ENCODE data around the gene USH2A.
A peak's percentile ranks its signal among the peaks of the same experiment; 100 is the strongest.

USH2A gene

DNA sequence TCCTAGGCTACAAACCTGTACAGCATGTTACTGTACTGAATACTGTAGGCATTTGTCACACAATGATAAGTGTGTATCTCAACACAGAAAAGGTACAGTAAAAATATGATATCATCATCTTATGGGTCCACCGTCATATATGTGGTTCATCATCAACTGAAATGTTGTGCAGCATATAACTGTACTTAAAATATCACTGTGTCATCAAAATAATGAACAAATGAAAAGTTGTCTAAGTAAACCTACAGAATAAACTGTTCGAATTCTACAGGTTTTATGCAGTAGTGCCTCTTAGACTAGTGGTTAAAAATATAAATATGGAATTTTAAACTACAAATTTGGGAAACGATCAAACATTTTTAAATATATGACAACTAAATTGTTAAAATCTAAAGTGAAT is 527.4 kb downstream of the USH2A start:
- DNase-seq: no peak

DNA sequence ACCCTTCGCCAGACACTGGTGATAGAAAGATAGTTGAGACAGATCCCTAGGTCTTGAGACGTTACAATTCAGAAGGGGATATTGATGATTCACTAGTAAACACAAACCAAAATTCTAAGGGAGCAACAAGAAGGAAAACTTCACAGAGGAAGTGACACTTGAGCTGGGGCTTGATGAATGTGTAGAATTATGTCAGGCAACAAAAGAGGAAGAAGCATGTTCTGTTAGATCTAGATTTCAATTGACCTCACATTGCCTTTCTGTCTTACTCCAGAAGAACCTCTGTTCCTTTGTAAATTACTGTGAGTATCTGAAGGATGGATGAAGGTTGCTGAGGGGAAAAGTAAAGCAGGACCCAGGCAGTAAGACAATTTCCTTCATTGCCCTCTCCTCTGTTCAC is 528.0 kb downstream of the USH2A start:
- no peak for DNase-seq

GRCh38 chr1:215894617-215895016 is 528.6 kb downstream of the USH2A start:
- DNase-seq: no peak

GRCh38 chr1:215891266-215892057 is 531.8 kb downstream of the USH2A start:
- no peak for DNase-seq

DNA sequence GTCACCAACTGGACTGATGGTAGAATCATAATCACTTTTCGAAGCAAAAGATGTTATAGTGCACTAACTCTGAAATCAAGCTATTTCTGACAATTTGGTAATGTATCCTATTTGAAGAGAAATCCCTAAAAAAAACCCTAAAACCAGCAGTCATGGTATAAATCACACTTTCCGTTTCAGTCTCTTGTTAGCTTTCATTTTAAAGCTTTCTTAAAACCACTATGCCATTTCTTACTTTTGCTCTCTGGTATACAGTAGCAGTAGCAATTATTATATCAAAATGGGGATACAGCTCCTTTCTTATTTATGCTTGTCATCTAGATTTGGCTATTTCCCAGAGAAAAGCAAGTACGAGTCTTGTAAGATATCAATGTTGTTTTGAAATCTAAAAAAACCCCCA is 532.8 kb downstream of the USH2A start:
- DNase-seq: no peak

DNA sequence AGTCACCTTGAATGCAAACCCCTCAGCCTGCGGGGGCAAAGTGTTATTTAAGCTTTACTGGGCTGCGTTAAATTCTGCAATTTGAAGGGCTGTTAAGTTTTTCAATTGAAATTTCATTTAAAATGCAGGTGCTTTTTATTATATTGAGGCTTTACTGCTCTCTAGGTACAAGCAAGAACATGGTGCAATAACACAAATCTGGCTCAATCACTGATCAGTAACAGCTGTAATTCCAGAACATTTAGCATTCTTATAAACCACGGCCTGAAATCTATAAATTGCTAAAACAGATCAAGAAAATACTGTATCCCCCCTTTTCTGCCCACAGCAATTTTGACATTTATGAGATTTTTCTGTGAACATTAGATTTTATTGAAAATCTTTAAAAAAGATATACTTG is 533.4 kb downstream of the USH2A start:
- DNase-seq: no peak

- DNase-seq: no peak
Measured at GRCh38 chr1:215888159-215888558, 535.1 kb downstream of the USH2A start.

GRCh38 chr1:215887627-215888026 is 535.6 kb downstream of the USH2A start:
- peak; percentile 87 for DNase-seq

DNA sequence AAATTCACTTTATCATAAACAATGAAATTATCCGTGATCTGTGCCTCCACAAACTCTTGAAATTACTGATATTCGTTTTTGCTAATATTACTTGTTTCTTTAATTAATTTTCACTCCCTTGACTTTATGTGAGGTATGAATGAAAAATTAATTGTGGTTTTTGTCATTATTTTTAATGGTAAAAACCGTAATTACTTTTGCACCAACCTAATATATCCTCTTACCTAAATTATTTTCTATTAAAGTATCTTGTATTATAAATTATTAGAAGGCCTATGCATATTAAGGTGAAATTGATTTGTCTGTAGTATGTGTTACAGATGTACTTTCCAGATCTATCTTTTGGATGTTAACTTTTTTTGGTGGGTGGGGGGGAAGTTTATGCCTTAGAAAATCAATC is 540.2 kb downstream of the USH2A start:
- no peak for DNase-seq

DNA sequence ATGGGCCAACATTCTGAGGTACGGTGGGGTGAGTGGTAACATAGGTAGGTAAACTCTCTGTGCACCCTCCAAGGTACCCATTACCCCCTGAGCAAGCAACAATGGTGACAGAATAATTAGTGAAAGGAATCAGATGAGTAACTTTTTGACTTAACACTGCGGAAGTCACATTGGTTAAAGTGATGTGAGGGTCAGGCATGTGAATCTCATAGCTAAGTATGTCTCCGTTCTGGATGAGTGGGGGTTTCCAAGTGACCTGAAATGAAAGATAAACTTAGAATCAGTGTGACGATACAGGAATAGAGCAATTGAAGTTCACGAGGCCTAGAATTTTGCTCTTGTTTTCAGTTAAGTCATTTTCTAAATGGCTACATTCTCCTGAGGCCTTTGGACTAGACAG is 544.4 kb downstream of the USH2A start:
- no peak for DNase-seq

DNA sequence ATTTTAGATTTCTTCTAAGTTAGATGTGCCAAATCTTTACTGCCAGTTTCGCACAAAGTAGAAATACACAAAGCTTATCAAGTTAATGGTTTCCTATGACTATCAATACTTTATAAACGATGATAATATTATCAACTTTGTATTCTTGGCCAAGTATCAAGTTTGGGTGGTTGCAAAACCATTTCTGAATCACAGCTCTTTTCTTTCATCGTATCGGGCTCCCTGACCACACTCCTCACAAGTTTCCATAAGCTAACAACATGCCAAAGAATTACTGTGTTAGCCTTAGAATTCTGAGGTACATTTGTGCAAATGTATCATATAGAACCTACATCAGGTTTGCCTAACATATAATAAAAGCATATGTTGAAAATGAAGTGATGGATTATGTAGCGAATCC is 545.1 kb downstream of the USH2A start:
- no peak for DNase-seq

- DNase-seq: no peak
Measured at GRCh38 chr1:215877452-215877951, 545.7 kb downstream of the USH2A start.

GRCh38 chr1:215875712-215876111 is 547.5 kb downstream of the USH2A start:
- DNase-seq: no peak

DNA sequence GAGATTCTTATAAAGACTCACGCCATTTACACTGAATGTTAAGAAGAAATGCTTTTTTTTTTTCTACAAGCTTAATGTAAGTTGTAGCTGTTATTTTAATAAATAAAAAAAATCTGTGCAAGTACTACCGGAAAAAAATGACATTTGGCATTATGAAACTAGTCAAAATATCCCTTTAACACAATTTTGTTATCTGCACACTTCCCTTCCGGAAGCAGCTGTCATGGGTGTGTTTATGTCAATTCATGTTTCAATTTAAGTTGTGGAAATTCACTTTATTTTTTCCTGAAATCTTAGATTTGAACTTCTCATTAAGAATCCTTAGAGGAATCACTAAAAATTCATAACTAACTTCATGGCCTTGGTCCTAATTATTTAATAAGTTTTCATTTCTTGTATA is 548.0 kb downstream of the USH2A start:
- DNase-seq: no peak

DNA sequence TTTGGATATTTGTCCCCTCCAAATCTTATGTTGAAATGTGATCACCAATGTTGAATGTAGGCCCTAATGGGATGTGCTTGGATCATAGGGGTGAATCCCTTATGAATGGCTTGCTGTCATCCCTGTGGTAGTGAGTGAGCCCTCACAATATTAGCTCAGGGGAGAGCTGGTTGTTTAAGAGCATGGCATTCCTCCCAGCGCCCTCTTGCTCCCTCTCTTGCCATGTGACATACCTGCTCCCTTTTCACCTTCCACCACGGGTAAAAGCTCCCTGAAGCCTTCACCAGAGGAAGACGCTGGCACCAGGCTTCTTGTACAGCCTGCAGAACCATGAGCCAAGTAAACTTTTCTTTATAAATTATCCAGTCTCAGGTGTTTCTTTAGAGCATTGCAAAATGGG is 550.6 kb downstream of the USH2A start:
- DNase-seq: no peak

DNA sequence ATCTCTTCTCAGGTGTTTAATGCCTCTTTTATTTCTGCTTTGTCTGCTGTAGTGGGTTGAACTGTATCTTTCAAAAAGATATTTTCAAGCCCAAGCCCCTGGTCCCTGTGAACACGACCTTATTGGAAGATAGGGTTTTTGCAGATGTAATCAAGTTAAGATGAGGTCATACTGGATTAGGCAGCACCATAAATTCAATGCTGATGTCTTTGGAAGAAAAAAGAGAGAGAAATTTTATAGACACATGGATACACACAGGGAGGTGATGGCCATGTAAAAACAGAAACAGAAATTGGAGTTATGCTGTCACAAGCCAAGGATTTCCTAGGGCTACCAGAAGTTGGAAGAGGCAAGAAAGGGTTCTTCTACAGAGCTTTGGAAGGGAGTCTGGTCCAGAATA is 554.7 kb downstream of the USH2A start:
- DNase-seq: no peak

GRCh38 chr1:215865060-215865459 is 558.2 kb downstream of the USH2A start:
- DNase-seq: no peak

DNA sequence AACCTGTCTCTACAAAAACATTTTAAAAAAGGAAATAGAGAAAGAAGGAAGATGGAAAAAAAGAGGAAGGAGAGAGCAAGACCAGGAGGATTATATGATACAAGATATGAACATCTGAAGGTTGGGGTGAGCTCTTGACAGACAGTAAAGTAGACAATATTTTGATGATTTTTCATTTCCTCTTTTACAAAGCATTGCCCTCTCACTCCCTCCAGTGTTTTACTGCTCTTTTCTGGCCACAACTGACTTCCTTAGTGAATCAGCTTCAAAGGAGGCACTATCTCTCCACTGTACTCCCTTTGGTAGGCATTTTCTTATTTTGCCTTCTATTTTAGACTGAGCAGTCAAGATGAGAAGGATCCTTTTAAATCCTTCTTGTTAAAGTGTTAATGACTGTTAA is 559.5 kb downstream of the USH2A start:
- DNase-seq: no peak

DNA sequence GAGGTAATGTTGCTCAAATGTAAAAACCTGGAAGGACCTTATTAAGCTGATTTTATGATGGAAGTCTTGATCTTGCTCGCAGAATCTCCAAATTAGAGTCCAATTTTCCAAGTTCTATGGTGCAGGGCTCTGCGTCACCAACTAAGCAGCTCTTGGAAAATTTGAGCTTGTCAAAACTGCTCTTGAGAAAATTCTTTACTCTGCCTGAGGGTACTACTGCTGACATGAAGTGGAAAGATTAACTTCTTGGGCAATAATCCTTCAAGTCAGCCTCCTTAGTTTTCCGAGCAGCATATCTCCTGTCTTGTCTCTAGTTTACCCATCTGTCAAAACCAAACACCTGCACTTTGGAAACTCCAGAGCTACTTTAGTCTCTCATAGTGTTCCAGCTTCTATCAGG is 562.4 kb downstream of the USH2A start:
- no peak for DNase-seq

GRCh38 chr1:215857317-215857716 is 565.9 kb downstream of the USH2A start:
- no peak for DNase-seq

DNA sequence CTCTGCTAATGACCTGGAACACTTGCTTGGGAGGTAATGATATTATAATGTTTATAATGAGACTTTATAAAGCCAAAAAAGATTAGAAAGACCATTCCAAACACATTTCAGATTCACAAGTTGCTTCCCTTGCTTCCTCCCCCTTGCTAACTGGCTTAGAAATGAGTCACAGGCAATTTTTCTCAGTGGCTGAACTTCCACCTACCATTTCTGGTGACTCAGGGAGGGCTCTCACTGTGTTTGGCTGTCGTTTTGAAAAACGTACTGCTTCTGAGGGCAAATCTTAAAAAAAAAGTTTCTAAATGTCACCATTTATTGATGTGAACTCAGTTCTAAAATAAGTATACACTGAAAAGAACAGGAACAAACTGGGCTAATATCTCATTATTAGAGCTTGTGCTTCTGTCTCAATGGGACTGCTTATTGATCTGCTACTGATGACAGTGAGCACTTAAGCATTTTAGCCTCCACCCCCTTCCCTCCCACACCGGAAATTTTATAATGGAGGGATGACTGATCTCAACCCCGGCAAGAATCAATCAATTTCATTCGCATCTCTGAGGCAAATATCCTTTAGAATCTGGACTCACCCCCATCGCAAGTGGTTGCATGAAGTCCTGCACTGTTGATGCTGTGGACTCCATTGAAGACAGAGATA is 577.9 kb downstream of the USH2A start:
- DNase-seq: no peak

DNA sequence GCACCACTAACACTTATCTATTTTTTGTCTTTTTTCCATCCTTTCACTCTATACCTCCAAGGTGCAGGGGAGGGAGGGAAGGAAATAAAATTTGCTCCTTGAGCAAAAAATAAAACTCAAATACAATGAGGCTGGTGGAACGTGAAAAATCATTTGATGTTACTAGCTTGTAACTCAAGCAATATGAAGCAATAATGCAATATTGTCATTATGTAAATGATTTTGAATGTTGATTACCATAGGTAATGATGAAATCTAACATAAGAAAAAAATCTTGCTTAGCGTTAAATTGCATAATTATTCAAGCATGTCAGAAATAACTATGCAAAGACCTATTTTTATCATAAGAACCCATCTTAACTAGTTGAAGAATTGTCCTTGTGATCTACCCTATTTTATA is 578.5 kb downstream of the USH2A start:
- DNase-seq: no peak

DNA sequence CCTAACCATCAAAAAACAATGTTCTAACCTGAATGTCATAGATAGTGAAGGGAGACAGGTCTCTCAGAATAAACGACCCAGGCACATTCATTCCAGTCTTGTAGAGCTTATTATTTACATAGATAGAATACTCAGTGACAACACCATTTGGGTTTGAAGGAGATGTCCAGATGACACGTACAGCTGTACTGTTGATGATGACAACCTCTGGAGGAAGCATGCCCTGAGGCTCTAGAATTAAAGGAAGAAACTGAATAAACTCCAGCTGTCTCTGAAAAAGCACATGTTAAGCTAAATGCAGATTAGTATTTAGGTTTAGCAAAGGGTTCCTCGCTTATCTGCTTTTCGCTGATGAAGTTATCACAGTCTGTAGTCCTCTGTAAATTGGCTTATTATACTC is 579.0 kb downstream of the USH2A start:
- no peak for DNase-seq

- DNase-seq: no peak
Measured at GRCh38 chr1:215842905-215843304, 580.3 kb downstream of the USH2A start.

GRCh38 chr1:215835951-215836350 is 587.3 kb downstream of the USH2A start:
- DNase-seq: no peak
